GM12864 (cell line): Measurements from ENCODE around the gene YOD1.

Experiments
- DNase-seq: peaks from one replicate; pipeline ENCODE4 v3.0.0-alpha.2; 2011; ENCODE audit warnings: low read depth
- H3K4me3 ChIP-seq: 2 replicates; pipeline ENCODE4 v1.5.1; 2011; ENCODE audit warnings: mild to moderate bottlenecking, low read depth, low read length, control low read depth
- CTCF ChIP-seq: IDR thresholded peaks from 2 replicates; pipeline ENCODE4 v1.5.1; 2011; ENCODE audit warnings: low read depth, mild to moderate bottlenecking, moderate library complexity, low read length, control low read depth, inconsistent platforms; ENCODE audit errors: missing control alignments

Gene YOD1

GRCh38 chr1:207021139-207021861, 29.7 kb downstream of the YOD1 start:
- no peak for DNase-seq
- no peak for TF ChIP-seq CTCF
- H3K4me3 ChIP-seq, result no peak overlapping the region

- no peak overlapping the region for H3K4me3 ChIP-seq
- no peak for DNase-seq
- TF ChIP-seq CTCF, result no peak
These were observed 30.3 kb downstream of the YOD1 start for GRCh38 chr1:207020709-207021107.

- no peak for DNase-seq
These were observed 30.8 kb downstream of the YOD1 start for GRCh38 chr1:207020065-207020708.

GRCh38 chr1:207019661-207020060, 31.3 kb downstream of the YOD1 start:
- no peak overlapping the region for H3K4me3 ChIP-seq
- no peak for TF ChIP-seq CTCF
- no peak for DNase-seq

More at GRCh38 chr1:207020065-207020708, 30.8 kb downstream of the YOD1 start:
- no peak for TF ChIP-seq CTCF
- H3K4me3 ChIP-seq, result no peak overlapping the region

- no peak overlapping the region for H3K4me3 ChIP-seq
- DNase-seq, result no peak
- no peak for TF ChIP-seq CTCF
These were observed 31.8 kb downstream of the YOD1 start for GRCh38 chr1:207019161-207019560.

GRCh38 chr1:207018707-207019106, 32.3 kb downstream of the YOD1 start:
- H3K4me3 ChIP-seq, result no peak overlapping the region
- TF ChIP-seq CTCF, result no peak
- DNase-seq, result no peak
